ENCODE data around the gene ELK3.

DNA sequence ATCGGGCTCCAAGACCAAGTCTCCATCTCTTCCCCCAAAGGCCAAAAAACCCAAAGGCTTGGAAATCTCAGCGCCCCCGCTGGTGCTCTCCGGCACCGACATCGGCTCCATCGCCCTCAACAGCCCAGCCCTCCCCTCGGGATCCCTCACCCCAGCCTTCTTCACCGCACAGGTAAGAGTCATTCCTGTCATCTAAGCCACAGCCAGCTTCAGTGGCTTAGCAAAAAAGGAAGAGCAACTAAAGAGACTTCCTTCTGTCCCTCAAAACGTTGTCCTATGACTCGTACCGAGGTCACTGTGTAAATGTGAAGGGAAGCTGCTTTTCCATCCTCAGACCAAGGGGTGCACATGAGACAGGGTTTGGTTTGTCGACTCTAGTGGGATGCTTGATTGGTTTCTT is 53.4 kb downstream of the ELK3 start:
- TF ChIP-seq EP300 (IDR thresholded peaks at IDR 0.05) (no peak), POLR2AphosphoS5 (IDR thresholded peaks at IDR 0.05) (no peak), POLR2A (IDR thresholded peaks at IDR 0.05) (no peak)
- TF ChIP-seq, protein P1, sequence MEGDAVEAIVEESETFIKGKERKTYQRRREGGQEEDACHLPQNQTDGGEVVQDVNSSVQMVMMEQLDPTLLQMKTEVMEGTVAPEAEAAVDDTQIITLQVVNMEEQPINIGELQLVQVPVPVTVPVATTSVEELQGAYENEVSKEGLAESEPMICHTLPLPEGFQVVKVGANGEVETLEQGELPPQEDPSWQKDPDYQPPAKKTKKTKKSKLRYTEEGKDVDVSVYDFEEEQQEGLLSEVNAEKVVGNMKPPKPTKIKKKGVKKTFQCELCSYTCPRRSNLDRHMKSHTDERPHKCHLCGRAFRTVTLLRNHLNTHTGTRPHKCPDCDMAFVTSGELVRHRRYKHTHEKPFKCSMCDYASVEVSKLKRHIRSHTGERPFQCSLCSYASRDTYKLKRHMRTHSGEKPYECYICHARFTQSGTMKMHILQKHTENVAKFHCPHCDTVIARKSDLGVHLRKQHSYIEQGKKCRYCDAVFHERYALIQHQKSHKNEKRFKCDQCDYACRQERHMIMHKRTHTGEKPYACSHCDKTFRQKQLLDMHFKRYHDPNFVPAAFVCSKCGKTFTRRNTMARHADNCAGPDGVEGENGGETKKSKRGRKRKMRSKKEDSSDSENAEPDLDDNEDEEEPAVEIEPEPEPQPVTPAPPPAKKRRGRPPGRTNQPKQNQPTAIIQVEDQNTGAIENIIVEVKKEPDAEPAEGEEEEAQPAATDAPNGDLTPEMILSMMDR (IDR thresholded peaks at IDR 0.05), result no peak
